Skin of body (tissue), 2 donors: Measurements from ENCODE around the gene DUSP3. TPM values are rescaled to one million over a fixed set of nuclear protein-coding genes. Genes with fewer than 3 reads are reported as not detected.
A peak's percentile ranks its signal among the peaks of the same experiment; 100 is the strongest.

Experiments
- DNase-seq: peaks from one replicate; lab custom pipeline; 2025; lab: John Stamatoyannopoulos, UW
- total RNA-seq: library from RNA; depleted of rRNA; stranded (reverse); fragments of >200 nt; gene quantifications from one replicate; pipeline ENCODE4 v1.2.3, GENCODE V29; 2014

DUSP3 gene
- total RNA-seq, 1 donor from 2014 or later: 29.2 TPM

GRCh38 chr17:43733956-43734355 lies 44.8 kb downstream of the DUSP3 start:
- DNase-seq: no peak

GRCh38 chr17:43732958-43733357 lies 45.8 kb downstream of the DUSP3 start:
- no peak for DNase-seq

- no peak for DNase-seq
These were observed 50.7 kb downstream of the DUSP3 start for GRCh38 chr17:43728081-43728480.

GRCh38 chr17:43723697-43724359 lies 54.9 kb downstream of the DUSP3 start:
- DNase-seq: no peak

- no peak for DNase-seq
These were observed 55.7 kb downstream of the DUSP3 start for GRCh38 chr17:43722870-43723665.

GRCh38 chr17:43722269-43722619 lies 56.5 kb downstream of the DUSP3 start:
- no peak for DNase-seq

- no peak for DNase-seq
These were observed 57.1 kb downstream of the DUSP3 start for GRCh38 chr17:43721537-43722268.

- DNase-seq: peak; percentile 47
These were observed 58.3 kb downstream of the DUSP3 start for GRCh38 chr17:43720311-43721060.

- DNase-seq: no peak
These were observed 59.2 kb downstream of the DUSP3 start for GRCh38 chr17:43719578-43719977.

GRCh38 chr17:43718544-43718943 lies 60.2 kb downstream of the DUSP3 start:
- DNase-seq: no peak

- no peak for DNase-seq
These were observed 60.9 kb downstream of the DUSP3 start for GRCh38 chr17:43717913-43718312.

Other genes starting within 250 kb of the DUSP3 start
- gene ETV4, start 232.6 kb downstream of the DUSP3 start, total RNA-seq: 3.0 TPM
- gene MEOX1, start 117.1 kb downstream of the DUSP3 start, total RNA-seq: 10.9 TPM
- gene SOST, start 20.2 kb downstream of the DUSP3 start, total RNA-seq: 0.20 TPM
- not detected for gene CFAP97D1, start 1.5 kb upstream of the DUSP3 start, total RNA-seq
- gene MPP3, start 54.2 kb upstream of the DUSP3 start, total RNA-seq: 7.7 TPM
- 2.5 TPM for gene CD300LG, start 68.2 kb upstream of the DUSP3 start, total RNA-seq
- 3.0 TPM for gene MPP2, start 128.6 kb upstream of the DUSP3 start, total RNA-seq
- not detected for gene PPY, start 163.5 kb upstream of the DUSP3 start, total RNA-seq
- gene PYY, start 175.0 kb upstream of the DUSP3 start, total RNA-seq: not detected
- 0.49 TPM for gene NAGS, start 225.6 kb upstream of the DUSP3 start, total RNA-seq
- gene TMEM101, start 236.0 kb upstream of the DUSP3 start, total RNA-seq: 25.9 TPM